GM12878 (cell line): ENCODE measurements around the gene GSTO1.

Source experiments
- CEBPB ChIP-seq, 2 experiments: fragments of 150-350 bp in 1 of 2; IDR thresholded peaks; 2 replicates each; pipeline ENCODE4 v1.6.1; 2012 to 2014; ENCODE audit warnings: low read depth in 2 of 2, low read length in 2 of 2, borderline replicate concordance in 1 of 2, inconsistent platforms in 1 of 2
- POLR2AphosphoS5 ChIP-seq: IDR thresholded peaks from 2 replicates; pipeline ENCODE4 v1.6.1; 2011; ENCODE audit warnings: mild to moderate bottlenecking, low read length, inconsistent platforms
- YY1 ChIP-seq: IDR thresholded peaks from 2 replicates; pipeline ENCODE4 v1.6.1; 2011; ENCODE audit warnings: low read depth, mild to moderate bottlenecking, low read length
- ZNF274 ChIP-seq: IDR thresholded peaks from one replicate; pipeline ENCODE4 v1.8.0; 2011; ENCODE audit not compliant: insufficient read length, insufficient read depth
- ZNF687 ChIP-seq: fragments of 450-650 bp; IDR thresholded peaks from 2 replicates; pipeline ENCODE4 v1.6.1; 2017; ENCODE audit warnings: mild to moderate bottlenecking, moderate library complexity

GRCh38 chr10:104232613-104233102 lies 22.0 kb upstream of the GSTO1 start:
- TF ChIP-seq YY1: no peak
- TF ChIP-seq ZNF274: no peak
- TF ChIP-seq CEBPB (IDR thresholded peaks at IDR 0.05; ENCODE audit: borderline replicate concordance in 1 of 2, low read depth in 2 of 2, low read length in 2 of 2): no peak
- TF ChIP-seq POLR2AphosphoS5: no peak
- no peak for TF ChIP-seq ZNF687
